Measurements from ENCODE around the gene PDCD10.

PDCD10 gene

DNA sequence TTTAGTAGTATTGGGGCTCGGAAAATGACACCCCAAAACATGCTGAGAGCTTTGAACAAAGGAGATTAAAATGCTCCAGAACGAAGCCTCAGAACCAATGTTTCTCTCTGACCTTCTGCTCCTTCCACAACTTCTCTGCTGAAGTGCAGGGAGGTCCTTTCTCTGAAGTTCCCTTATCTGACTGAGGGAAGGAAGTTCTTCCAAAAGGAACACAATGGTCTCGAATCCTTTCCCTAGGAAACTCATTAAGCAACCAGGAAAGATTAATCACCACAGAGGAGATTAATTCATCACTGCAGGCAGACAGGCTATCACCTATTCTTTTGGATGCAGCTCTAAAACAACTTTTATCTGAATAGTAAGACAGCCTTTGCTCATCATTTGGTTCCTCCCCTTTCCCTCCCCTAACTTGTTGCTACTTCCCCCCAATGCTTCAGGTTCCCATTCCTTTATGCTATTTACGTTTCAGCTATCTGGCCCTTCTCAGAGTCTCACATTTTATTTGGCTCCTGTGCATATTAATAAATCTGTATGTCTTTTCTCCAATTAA is 62.7 kb downstream of the PDCD10 start:
- no peak for DNase-seq

DNA sequence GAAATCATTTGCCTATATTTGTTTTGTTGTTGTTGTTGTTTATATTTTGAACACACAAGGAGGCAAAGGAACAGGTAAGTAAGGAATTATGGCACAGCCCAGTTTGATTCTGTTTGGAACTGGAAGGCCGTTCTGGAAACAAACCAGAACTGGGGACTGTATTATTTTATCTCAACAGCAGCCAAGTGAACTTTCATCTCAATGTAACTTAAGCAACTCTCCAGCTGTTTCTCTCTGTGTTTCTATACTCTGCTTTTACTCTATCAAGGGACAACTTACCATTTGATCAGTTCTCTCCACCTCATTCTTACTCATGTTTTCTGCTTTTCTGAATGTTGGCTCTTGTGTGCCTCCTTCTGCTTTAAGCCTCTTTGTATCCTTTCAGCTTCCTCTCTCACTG is 65.0 kb downstream of the PDCD10 start:
- no peak for DNase-seq

DNA sequence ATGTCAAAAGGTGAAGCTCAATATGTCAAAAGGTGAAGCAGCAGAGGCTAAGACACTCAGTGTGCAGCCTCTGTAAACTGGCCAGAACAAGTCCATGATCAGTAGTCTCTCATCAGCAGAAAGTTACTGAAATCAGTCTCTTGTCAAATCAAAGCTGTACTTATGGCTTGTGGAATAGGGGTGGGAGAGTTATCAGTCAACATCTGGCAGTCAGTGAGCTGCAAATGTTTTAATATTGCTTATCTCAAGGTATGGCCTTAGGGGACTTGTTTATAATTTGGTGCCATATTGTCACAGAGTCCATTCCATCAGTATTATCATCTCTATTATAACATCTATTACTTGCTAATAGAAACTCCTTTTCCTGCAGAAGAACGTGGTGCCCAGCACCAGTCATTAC is 66.0 kb downstream of the PDCD10 start:
- no peak for DNase-seq

DNA sequence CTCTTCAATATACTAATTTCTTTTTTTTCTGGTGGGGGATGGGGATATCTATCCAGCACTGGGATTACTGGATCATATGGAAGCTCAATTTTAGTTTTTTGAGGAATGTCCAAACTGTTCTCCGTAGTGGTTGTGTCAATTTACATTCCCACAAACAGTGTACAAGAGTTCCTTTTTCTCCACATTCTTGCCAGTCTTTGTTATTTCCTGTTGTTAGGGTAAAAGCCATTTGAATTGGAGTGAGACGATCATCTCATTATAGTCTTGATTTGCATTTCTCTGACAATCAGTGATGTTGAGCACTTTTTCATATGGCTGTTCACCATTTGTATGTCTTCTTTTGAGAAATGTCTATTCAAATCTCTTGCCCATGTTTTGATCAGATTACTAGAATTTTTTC is 68.1 kb downstream of the PDCD10 start:
- DNase-seq = no peak

DNA sequence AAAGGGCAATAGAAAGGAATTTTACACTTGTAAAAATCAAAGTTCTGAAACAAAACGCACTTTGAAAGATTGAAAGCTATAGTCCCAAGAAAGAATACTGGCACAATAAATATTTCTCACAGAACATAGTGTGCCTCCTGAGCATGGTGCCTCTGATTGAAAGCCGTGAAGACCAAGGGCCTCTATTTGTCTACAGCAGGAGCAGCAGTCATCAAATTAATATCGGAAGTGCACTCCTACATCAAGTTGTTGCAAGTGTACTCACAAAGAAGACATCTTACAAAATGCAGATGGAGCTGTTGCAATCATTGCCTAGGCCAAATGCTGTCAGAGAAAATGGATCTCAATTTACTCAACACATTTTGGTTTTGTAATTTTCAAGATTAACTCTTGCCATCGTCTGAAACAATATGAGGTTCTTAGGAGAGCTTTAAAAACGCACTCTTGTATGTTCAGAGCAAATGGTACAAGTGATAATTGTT is 71.7 kb downstream of the PDCD10 start:
- DNase-seq = no peak

DNA sequence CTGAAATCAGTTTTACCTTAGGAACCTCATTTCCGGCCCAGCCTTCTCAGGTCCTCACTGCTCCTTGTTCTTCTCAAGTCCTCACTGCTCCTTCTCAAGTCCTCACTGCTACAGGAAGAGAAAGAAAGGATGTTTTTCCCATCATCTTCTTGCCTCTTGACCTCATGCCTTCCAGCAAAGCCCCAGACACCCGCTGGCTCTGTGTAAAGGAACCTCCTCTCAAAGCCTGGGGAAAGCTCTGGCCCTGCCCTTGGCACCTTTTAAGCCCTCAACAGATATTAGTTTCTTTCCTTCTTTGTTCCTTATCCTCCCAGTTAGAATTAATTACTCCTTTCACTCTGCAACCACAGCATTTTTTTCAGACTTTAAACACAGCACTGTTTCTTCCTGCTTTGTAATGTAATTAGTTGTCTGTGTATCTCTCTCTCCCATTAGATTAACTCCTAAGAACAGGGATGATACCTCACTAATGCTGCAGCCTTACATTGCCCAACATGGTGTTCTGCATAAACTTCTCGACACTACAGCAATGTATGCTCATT is 76.9 kb downstream of the PDCD10 start:
- no peak for DNase-seq

DNA sequence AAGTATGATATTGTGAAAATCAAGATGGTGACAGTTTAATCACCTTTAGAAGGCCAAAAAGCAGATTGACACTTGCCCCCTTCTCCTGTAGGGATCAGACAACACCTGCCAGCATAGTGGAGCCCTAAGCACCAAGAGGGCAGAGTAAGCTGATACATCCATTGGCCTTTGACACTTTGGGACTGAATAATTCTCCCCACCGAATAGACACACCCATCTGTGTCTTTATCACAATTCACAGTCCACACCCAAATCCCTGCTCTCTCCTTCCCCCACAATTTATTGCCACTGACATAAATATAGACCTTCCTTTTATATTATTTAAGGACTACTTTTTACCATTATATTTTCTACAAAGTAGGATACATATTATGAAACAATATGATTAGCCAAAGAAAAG is 77.9 kb downstream of the PDCD10 start:
- no peak for DNase-seq

DNA sequence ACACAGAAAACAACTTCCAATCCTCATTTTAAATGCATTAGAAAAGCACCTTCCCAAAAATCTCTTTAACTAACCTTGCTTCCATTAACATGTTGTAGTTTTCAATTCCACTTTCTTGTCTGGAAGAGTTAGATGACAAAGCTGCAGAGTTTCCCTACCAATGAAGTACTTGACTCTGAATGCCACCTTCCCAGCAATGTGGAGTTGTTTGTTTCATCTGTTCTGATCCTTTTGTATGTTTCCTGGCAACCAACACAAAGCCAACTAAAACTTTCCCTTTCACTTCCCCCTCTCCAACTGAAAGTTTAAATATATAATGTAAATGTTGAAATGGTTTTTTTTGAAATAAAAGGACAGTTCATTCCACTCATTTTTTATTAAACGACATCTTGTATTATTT is 80.9 kb downstream of the PDCD10 start, which contains the start of gene WDR49:
Gene WDR49 (minus strand): TSS at position 183 of the 400 bp plus-strand sequence. CDS start 517 bp downstream, outside the sequence.
- no peak for DNase-seq

DNA sequence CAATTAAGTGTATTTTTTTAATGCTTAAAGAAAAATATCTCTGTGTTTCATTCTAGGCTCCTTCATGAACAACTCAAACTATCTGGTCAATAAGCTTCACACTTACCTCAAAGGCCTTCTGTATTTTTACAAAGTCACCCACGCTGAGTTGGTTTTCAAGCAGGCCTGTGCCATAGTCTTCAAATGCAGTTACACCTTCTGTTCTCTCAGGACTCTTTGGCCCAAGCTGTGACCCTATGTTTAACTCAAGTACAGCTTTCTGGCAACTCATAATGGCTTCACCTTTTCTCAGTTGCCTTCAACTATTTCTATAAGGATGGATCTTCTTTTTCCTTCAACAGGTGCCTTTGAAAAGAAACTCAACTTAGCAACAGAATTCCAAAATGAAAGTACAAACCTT is 81.5 kb downstream of the PDCD10 start:
- DNase-seq = no peak

DNA sequence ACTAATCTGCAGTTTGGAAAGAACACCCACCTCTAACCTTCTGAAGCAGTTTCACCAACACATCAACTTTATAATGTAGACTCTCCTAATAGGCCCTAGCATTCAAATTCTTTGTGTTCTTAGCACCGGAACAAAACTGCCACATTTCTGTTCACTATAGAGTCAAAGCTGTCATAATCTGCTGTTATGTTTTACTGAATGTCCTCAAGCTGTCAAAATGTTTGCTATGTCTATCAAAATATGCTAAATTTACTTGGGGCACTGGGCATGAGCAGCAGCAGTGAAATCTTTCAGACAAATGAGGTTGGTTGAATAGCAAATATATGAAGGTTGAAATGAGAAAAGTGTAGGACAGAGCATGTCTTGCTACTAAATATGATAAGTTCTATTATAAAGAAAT is 82.9 kb downstream of the PDCD10 start:
- no peak for DNase-seq

DNA sequence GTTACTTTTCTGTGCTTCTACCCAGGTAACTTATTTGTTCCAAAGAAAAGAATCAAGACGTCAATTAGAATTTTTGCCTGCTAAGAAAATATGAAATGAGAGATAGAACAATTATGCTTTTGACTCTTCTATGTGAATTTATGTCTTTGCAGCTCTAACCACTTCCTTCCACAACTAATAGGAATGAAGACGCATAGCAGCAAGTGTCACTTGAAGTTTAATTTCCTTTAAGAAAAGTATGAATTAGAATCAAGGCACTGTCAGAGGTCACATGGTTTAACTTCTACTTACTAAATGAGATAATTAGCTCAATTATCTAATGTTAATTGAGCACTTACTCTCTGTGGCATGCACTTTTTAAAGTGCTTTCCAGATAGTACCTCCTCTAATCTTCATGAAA is 84.2 kb downstream of the PDCD10 start:
- DNase-seq = no peak

DNA sequence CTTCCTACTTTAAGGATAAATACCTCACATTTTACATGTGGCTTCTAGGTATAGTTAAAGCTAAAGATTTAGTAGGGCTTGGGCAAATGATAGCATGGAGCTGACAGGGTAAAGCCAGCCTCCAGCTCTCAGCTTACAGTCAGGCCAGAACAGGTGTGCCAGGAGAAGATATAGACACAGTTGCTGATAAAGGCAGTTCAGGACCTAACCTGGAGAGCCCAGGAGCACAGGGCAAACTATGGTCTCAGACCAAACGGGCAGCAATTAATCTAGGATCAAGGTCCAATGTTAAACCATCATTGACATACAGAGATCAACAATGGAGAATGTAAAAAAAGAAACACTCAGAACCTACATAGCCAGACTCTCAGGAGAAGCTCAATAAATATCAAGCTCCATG is 84.9 kb downstream of the PDCD10 start:
- DNase-seq = no peak

DNA sequence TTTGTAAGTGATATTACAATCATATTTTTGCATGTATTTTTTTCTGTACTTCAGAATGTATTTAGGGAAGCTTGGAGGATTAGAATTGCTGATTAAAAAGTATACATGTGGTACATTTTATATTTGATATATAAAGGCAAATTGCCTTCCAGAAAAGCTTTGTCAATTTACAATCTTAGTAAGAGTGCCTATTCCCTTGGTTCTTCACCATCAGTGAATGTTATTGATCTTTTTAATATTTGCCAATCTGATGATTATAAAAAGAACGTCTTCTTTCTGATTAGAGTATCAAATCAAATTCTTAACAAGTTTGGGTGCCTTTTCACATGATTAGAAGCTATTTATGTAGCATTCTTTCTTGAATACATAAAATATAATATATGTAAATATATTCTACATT is 90.1 kb downstream of the PDCD10 start:
- DNase-seq = no peak
